Stimulated activated CD8-positive, alpha-beta memory T cell treated with anti-CD3 and anti-CD28 coated beads, Interleukin-2, amount 100 ng/mL, for 1 hour (primary cell): ENCODE measurements around the gene TRAM2.
"Not testable (repeated sequence)": the region's sequence is repeated elsewhere in the genome, so short reads cannot be mapped to it uniquely, and the experiment has no call there.

Source experiments
- DNase-seq, 2 donors: peaks; one replicate each; pipeline ENCODE4 v3.0.0-alpha.2; 2020; ENCODE audit warnings: low read depth in 2 of 2

TRAM2 gene

DNA sequence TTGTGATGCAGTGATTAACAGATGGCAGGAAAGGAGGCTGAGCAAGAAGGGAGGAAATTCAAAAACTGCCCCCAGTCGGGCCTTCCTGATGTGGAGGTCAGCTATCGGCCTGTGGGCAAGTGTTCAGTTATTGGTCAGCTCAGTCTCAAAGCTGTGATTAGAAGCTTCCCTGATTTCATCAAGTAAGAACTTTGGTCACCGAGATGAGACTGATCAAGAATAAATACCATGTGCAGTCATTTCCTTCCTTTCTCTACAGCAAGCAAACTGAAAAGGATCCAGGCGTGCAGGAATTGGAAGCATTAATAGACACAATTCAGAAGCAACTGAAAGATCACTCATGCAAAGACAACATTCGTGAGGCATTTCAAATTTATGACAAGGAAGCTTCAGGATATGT, 87.0 kb downstream of the TRAM2 start:
- DNase-seq, result no peak

GRCh38 chr6:52483671-52484003, 93.2 kb downstream of the TRAM2 start:
- no peak for DNase-seq

DNA sequence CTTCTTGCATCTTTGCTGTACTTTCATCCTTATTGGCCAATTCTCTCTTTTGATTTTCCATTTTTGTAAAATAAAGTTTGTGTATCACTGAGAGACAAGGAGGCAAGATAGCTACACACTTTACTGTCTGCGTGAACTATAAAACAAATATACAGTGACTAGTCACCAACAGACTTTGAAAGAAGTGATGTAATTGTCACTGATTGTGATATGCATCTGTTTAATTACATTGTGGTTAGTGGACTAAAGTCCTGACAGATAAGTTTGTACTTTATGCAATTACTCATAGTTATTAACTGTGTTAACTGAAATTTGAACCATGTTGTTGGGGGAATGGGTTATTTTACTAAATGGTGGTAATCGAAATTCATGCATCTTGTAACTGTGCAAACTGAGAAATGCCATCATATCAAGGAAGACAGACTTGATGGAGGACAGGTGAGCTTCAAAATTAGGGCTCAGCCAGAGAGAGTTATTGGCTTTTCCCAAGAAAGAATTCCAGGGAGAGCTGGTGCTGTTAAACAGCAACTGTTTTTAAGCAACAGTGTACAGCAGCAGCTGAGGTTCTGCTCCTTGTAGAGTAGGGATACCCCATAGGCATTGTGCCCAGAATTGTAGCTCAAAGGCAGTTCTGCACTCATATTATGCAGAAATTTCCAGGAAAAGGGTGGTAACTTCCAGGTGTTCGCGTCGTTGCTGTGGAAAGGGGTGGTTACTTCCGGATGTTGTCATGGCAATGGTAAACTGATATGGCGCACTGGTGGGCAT, 93.8 kb downstream of the TRAM2 start:
- no peak for DNase-seq

DNA sequence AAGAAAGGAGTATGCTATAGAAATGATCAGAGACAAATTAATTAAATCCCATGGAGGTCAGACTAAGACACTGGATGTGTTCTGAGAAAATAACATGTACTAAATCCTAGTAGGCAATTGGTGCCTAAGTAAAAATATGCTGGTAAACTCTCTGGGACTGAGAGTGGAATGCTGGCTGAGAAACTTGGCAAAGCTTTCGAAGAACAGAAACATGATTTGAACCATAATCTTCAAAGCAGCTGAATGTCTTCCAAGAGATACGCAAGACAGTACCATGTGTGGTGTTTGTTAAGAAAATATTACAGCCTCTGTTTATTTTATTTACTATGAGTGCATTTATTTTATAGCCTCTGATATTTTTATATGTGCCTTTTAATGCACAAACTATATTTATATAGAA, 101.6 kb downstream of the TRAM2 start:
- DNase-seq, result no peak

- no peak for DNase-seq
Measured at GRCh38 chr6:52474173-52474572, 102.7 kb downstream of the TRAM2 start.

DNA sequence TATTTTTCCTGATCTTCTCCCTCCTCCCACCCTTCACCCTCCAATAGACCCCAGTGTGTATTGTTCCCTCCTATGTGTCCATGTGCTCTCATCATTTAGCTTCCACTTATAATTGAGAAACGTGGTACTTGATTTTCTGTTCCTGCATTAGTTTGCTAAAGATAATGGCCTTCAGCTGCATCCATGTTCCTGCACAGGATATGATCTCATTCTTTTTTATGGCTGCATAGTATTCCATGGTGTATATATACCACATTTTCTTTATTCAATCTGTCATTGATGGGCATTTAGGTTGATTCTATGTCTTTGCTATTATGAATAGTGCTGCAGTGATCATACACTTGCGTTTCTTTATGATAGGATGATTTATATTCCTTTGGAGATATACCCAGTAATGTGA, 115.7 kb downstream of the TRAM2 start:
- not testable (repeated sequence) for DNase-seq

DNA sequence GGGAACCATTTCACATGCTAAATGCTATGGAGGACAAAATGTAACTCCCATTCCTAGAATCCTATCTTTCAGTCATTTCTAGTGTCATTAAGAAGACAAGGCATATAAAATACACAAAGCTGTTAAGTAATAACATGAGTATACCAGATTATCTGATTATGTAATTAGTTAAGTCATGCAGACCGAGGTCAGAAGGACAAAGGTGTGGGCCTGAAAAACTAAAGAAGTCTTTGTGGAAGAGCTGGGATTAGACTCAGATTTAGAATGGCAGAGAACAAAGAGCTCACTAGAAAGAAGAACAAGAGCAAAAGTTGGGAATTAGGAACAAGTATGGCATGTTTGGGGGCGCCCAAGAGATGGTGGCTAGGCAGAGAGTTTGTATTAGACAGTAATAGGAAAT, 119.8 kb downstream of the TRAM2 start:
- no peak for DNase-seq

DNA sequence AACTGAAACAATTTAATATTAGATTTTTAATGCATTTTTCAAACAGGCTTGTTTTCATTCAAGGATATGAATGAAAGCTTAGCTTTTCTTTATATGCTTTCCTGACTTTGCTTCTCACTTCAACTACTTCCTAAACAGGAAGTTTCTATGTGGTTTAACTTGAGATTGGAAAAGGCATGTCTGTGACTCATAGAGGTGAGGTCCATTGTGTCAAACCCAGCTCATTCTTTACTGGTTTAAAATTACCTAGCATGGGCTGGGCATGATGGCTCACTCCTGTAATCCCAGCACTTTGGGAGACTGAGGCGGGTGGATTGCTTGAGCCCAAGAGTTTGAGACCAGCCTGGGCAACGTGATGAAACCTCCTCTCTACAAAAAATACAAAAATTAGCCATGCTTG, 122.3 kb downstream of the TRAM2 start:
- DNase-seq, result no peak
